NCI-H1105 treated with DMSO at 0.1 percent for 48 hours (cell line): ENCODE measurements around the gene OOSP2.
"Not testable (repeated sequence)": the region's sequence is repeated elsewhere in the genome, so short reads cannot be mapped to it uniquely, and the experiment has no call there.

Source experiments
- DNase-seq: peaks from one replicate; lab custom pipeline; 2025; lab: John Stamatoyannopoulos, UW

The OOSP2 gene, protein sequence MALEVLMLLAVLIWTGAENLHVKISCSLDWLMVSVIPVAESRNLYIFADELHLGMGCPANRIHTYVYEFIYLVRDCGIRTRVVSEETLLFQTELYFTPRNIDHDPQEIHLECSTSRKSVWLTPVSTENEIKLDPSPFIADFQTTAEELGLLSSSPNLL

GRCh38 chr11:60040109-60040508 lies at the start of gene OOSP2:
OOSP2 (plus strand) TSS chr11:60040409; CDS start chr11:60040460, 51 bp downstream.
- DNase-seq = no peak

- no peak for DNase-seq
Observed at GRCh38 chr11:59990421-59990820, 49.8 kb upstream of the OOSP2 start.

DNA sequence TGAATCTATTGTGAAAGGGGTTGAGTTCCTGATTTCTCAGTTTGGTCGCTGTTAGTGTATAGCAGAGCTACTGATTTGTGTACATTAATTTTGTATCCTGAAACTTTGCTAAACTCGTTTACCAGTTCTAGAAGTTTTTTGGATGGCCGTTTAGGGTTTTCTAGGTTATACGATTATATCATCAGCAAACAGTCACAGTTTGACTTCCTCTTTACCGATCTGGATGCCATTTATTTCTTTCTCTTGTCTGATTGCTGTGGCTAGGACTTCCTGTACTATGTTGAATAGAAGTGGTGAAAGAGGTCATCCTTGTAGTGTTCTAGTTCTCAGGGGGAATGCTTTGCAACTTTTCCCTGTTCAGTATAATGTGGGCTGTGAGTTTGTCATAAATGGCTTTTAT lies 47.8 kb upstream of the OOSP2 start:
- no peak for DNase-seq

DNA sequence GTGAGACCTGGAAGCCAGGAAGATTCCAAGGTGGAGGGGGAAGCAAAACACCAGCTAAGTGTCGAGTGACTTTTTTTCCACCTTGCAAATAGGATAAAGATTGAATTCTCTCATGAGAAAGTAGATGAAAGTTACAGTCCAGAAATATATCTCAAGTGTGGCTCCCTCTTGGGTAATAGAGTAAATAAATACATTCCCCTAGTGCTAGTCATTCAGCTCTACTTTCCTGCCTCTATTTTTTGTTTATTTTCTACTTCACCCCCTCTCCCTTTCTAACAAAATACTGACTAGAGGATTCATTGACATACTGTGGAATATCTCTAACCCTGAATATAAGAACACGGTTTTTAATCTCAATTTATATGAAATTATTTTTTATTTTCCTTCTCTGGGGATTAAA lies 42.4 kb upstream of the OOSP2 start:
- DNase-seq = no peak

DNA sequence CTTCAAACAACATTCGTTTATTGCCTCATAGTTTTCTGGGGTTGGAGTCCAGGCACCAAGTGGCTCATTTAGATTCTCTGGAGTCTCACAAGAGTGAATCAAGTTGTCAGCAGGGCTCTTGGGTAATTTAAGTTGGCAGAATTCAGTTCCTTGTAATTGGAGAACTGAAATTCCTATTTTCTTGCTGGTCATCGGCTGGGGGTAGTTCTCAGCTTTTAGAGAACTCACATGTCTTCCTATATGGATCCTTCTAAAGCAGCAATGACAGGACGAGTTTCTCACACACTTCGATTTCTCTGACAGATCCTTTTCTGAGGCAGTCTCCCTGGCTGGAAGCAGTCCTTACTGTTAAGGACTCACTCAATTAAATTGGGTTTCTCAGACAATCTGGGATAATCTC lies 40.5 kb upstream of the OOSP2 start:
- no peak for DNase-seq

DNA sequence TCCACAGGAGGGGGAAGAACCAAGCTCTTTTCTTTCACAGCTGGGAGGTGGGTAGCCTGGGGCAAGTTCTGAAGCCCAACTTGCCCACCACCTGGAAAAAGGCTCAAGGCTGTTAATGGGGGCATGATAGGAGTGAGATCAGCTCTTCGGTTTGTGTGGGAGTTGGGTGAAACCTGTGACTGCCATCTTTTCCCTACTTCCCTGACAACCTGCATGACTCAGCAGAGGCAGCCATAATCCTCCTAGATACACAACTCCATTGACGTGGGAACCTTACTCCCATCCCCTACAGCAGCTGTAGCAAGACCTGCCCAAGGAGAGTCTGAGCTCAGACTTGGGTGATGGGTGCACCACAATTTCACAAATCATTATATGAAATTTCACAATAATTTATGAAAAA lies 36.5 kb upstream of the OOSP2 start:
- no peak for DNase-seq

GRCh38 chr11:60005360-60005759 lies 34.8 kb upstream of the OOSP2 start:
- DNase-seq = no peak

DNA sequence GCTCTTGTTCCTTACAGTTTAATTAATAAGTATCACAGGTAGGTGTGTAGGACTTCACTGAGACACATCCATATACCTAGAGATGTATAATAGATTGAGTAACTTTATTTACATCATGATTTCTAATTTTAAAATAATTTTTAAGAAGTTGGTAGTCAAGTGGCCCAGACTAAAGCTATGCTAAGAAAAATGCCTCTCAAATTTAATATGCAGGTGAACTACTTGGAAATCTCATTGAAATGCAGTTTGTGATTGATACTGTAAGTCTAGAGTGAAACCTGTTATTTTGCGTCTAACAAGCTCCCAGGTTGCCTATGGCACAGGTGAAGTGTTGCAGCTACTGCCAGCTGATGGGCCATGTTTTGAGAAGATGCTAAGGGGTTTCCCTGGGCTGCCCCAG lies 23.3 kb upstream of the OOSP2 start, which contains the start of gene OOSP4B:
TSS of gene OOSP4B (plus strand) at position 301 of the 400 bp plus-strand sequence.
- no peak for DNase-seq

DNA sequence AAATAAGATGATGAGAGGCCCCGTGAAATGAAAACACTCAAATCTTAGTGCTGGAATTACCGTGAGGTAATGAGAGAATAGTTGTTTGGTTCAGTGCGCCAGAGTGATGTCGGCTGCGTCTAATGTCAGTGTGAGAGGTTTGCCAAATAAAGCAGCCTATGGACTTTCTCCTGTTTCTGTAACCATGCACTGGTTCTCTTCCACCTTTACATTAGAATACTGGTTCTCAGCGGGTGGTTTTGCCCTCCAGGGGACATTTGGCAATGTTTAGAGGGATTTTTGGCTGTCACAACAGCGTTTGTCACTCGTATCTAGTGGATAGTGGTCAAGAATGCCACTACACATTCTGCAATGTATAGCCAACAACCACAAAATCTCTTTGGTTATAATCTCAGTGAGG lies 22.2 kb upstream of the OOSP2 start:
- no peak for DNase-seq

DNA sequence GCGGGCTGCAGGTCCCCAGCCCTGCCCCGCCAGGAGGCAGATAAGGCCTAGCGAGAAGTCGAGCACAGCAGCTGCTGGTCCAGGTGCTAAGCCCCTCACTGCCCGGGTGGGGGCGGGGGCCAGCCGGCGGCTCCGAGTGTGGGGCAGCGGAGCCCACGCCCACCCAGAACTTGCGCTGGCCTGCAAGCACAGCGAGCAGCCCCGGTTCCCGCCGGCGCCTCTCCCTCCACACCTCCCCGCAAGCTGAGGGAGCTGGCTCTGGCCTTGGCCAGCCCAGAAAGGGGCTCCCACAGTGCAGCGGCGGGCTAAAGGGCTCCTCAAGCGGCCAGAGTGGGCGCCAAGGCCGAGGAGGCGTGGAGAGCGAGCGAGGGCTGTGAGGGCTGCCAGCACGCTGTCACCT lies 19.8 kb upstream of the OOSP2 start:
- DNase-seq = not testable (repeated sequence)

DNA sequence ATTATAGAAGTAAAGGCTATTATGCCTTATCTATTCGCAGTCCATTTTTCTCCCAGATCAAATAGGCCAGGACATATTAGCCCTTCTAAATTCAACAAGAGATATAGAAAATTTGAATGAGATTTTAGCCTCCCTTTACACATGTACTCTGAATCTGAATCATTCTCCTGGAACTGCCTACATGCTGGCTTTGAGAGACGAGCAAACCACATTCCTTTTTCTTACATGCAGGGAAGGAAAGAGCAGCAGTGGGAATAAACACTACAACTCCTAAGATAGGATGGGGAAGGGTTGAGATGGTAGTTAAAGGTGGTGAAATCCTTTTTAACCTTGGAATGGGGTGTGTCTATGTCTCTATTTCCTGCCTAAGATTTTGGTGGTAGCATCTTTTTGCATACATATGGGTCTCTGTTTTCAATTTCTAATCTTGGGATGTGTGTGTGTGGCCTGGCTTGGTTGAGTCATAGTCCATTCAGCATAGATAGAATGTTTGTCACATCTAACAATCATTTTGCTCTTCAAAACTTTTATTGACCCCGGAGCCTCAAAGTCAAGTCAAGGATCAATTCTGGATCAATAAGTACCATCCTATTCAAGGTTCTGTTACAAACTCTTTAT lies 11.1 kb upstream of the OOSP2 start:
- no peak for DNase-seq

DNA sequence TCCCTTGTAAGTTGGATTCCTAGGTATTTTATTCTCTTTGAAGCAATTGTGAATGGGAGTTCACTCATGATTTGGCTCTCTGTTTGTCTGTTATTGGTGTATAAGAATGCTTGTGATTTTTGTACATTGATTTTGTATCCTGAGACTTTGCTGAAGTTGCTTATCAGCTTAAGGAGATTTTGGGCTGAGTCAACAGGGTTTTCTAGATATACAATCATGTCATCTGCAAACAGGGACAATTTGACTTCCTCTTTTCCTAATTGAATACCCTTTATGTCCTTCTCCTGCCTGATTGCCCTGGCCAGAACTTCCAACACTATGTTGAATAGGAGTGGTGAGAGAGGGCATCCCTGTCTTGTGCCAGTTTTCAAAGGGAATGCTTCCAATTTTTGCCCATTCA lies 10.2 kb downstream of the OOSP2 start:
- DNase-seq = not testable (repeated sequence)

DNA sequence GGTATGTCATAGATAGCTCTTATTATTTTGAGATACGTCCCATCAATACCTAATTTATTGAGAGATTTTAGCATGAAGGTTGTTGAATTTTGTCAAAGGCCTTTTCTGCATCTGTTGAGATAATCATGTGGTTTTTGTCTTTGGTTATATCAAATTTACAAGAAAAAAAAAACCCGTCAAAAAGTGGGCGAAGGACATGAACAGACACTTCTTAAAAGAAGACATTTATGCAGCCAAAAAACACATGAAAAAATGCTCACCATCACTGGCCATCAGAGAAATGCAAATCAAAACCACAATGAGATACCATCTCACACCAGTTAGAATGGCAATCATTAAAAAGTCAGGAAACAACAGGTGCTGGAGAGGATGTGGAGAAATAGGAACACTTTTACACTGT lies 10.6 kb downstream of the OOSP2 start:
- DNase-seq = not testable (repeated sequence)

DNA sequence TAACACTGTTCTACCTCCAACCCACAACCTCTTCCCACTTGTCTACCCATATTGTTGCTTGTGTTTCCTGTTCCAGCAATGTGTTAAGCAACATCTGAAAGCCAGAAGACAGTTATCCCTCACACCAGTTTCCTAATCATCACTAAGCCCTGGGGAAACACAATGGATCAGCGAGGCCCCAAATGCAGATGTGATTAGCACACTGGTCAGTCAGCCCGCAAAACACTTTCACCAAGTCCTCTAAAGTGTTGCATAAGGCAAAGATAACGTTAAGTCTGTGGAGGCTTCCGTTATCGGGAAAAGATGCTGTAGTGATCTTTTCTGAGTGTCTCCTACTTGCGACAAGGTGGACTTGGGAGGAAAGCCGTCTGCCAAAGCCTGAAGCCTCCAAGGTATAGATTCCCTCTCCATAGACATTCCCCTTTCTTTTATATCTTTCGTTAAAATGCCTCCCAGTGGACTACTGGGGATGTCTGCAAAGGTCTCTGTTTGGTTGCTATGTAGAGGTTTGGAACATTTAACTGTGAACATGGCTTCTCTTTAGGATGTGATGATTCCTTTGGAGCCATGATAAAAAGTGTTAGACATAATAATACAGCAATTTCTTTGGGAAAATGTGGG lies 16.2 kb downstream of the OOSP2 start, which contains the start of gene MS4A3:
TSS of gene MS4A3 (plus strand) at position 317 of the 621 bp plus-strand sequence. CDS start 4,496 bp downstream, outside the sequence.
- DNase-seq = no peak

GRCh38 chr11:60059052-60059451 lies 18.8 kb downstream of the OOSP2 start:
- no peak for DNase-seq

GRCh38 chr11:60059521-60060240 lies 19.5 kb downstream of the OOSP2 start:
- DNase-seq = no peak

GRCh38 chr11:60064111-60064510 lies 23.9 kb downstream of the OOSP2 start:
- no peak for DNase-seq

- DNase-seq = no peak
Observed at GRCh38 chr11:60065801-60066200, 25.6 kb downstream of the OOSP2 start.

DNA sequence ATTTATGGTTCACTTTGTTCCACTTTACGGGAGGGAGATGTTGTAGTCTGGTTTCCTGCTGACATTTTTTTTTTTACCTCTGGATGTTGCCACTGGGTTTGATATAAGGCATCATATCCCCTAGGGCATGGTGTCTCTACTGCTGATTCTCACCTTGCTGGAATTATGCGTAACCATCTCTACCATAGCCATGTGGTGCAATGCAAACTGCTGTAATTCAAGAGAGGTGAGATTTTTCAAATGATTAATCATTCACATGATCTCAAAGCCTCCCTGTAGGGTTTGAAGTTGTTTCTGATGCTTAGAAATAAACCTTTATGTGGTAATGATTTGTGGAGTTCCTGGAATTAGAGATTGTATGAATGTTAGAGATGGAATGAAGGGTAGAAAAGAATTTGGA lies 29.2 kb downstream of the OOSP2 start:
- DNase-seq = no peak

DNA sequence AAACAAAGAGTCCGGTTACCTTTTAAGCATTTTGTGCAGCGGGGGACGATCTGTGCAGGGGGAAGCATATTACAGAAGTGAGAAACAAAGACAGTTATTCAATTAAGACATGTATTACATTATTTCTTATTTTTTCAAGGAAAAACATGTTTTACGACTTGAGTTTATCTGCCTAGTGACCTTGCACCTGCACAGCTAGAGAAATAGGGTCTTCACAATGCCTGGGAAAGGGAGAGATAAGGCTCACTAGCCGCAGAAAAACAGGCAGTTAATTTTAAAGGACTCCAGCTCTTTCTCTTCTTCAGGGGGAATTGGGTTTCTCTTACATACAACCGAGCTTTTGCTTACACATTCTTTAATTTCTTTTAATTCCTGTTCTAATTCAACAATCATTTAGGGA lies 31.4 kb downstream of the OOSP2 start:
- not testable (repeated sequence) for DNase-seq

DNA sequence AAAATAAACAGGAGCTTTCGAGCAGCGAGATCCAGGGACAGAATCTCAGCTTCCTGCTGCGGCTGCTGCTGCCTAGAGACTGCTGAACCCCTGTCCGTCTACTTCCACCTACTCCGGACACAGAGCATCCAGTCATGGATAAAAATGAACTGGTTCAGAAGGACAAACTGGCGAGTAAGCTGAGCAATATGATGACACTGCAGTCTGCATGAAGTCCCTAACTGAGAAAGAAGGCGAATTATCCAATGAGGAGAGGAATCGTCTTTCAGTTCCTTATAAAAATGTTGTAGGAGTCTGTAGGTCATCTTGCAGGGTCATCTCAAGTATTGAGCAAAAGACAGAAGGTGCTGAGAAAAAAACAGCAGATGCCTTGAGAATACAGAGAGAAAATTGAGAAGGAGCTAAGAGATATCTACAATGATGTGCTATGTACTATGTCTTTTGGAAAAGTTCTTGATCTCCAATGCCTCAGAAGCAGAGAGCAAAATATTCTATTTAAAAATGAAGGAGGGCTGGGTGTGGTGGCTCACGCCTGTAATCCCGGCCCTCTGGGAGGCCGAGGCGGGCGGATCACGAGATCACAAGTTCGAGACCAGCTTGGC lies 37.1 kb downstream of the OOSP2 start:
- DNase-seq = no peak

GRCh38 chr11:60077981-60078380 lies 37.8 kb downstream of the OOSP2 start:
- no peak for DNase-seq
